GM12878 (cell line): Measurements from ENCODE around the gene HERC6. TPM values are rescaled to one million over a fixed set of nuclear protein-coding genes. Genes with fewer than 3 reads are reported as not detected.

Source experiments
- ATAC-seq: fragments of 200-7000 bp; cut with Tn5 transposase; 3 replicates; pipeline ENCODE4 v1.9.1; 2020; ENCODE audit warnings: mild to moderate bottlenecking, moderate library complexity
- BruUV-seq: library from RNA; stranded (reverse); fragments of 400-500 nt; replicated peaks from 2 replicates; lab custom pipeline; 2021; lab: Mats Ljungman, UMichigan
- CTCF ChIA-PET: fragments of 300-600 bp; sonication (Branson Sonifier 250); formaldehyde crosslinking; extraction: SDS; loops from one replicate; lab custom pipeline; 2021; ENCODE audit warnings: inconsistent platforms; lab: Yijun Ruan, JAX
- POLR2A ChIA-PET: fragments of 350-600 bp; formaldehyde crosslinking; extraction: SDS; loops from one replicate; lab custom pipeline; 2021; ENCODE audit warnings: inconsistent platforms; lab: Charles Lee
- RAD21 ChIA-PET: fragments of 300-600 bp; sonication (Branson Sonifier 250); formaldehyde crosslinking; loops from one replicate; lab custom pipeline; 2023; ENCODE audit warnings: antibody characterized with exemption; ENCODE audit not compliant: unreplicated experiment; lab: Charles Lee
- SMC1A ChIA-PET: fragments of 300-600 bp; sonication (Branson Sonifier 250); formaldehyde crosslinking; loops from one replicate; lab custom pipeline; 2023; ENCODE audit not compliant: unreplicated experiment, uncharacterized antibody; lab: Charles Lee
- DNase-seq: peaks from one replicate; pipeline ENCODE4 v3.0.0-alpha.2; 2011; ENCODE audit warnings: low read depth, low spot score
- FAIRE-seq: peaks from 3 replicates; lab custom pipeline; 2011; peaks lifted over from hg19 to GRCh38; lab: Jason Lieb, UNC
- H2AFZ ChIP-seq: 2 replicates; pipeline ENCODE4 v1.6.0; 2011; ENCODE audit warnings: low read depth, low read length, control low read depth; ENCODE audit not compliant: control insufficient read depth
- H3K27ac ChIP-seq: 2 replicates; pipeline ENCODE4 v1.5.1; 2011; ENCODE audit warnings: control low read depth; ENCODE audit not compliant: control insufficient read depth, insufficient read depth
- H3K27me3 ChIP-seq, 2 experiments: replicated peaks in 1 of 2; 2 replicates each; pipeline versions ENCODE4 v1.6.0 to v1.6.1; 2011; ENCODE audit warnings: low read length in 1 of 2; ENCODE audit not compliant: control insufficient read depth in 2 of 2, insufficient read depth in 2 of 2
- H3K36me3 ChIP-seq, 2 experiments: 2 replicates each; pipeline ENCODE4 v1.5.1; 2011; ENCODE audit warnings: low read length in 1 of 2; ENCODE audit not compliant: control insufficient read depth in 2 of 2, insufficient read depth in 2 of 2
- H3K4me1 ChIP-seq: 2 replicates; pipeline ENCODE4 v1.6.1; 2011; ENCODE audit warnings: mild to moderate bottlenecking, low read length, moderate library complexity, mixed read lengths; ENCODE audit not compliant: control insufficient read depth, insufficient read depth
- H3K4me2 ChIP-seq: 2 replicates; pipeline ENCODE4 v1.6.0; 2011; ENCODE audit warnings: control low read depth; ENCODE audit not compliant: control insufficient read depth, insufficient read depth
- H3K4me3 ChIP-seq: fragments of 200-600 bp; sonication (generic); 2 replicates; pipeline ENCODE4 v1.5.1; 2016
- H3K79me2 ChIP-seq: 2 replicates; pipeline ENCODE4 v1.6.0; 2011; ENCODE audit warnings: low read length; ENCODE audit not compliant: control insufficient read depth, insufficient read depth
- H3K9ac ChIP-seq: 2 replicates; pipeline ENCODE4 v1.8.0; 2011; ENCODE audit warnings: low read length, control low read depth, mixed read lengths; ENCODE audit not compliant: control insufficient read depth, insufficient read depth
- H3K9me3 ChIP-seq: replicated peaks from 3 replicates; pipeline ENCODE4 v1.5.1; 2011; ENCODE audit warnings: mild to moderate bottlenecking, low read length; ENCODE audit not compliant: control insufficient read depth, insufficient read depth
- H4K20me1 ChIP-seq: 2 replicates; pipeline ENCODE4 v1.6.0; 2011; ENCODE audit not compliant: control insufficient read depth, insufficient read depth
- ASH2L ChIP-seq: fragments of 300-600, 200-600 bp; sonication (generic); IDR thresholded peaks from 2 replicates; pipeline ENCODE4 v1.6.1; 2017; ENCODE audit warnings: low read depth, mild to moderate bottlenecking, borderline replicate concordance
- CREB1 ChIP-seq: IDR thresholded peaks from 2 replicates; pipeline ENCODE4 v1.6.1; 2012; ENCODE audit warnings: low read depth, mild to moderate bottlenecking, inconsistent platforms
- EGR1 ChIP-seq, 2 experiments: IDR thresholded peaks; 1 replicate in 1 of 2; 2 replicates in 1 of 2; pipeline ENCODE4 v1.6.1; 2011 to 2012; ENCODE audit warnings: low read depth in 2 of 2, low read length in 2 of 2, borderline replicate concordance in 1 of 2, mild to moderate bottlenecking in 1 of 2, moderate library complexity in 1 of 2
- EZH2 ChIP-seq: IDR thresholded peaks from 2 replicates; pipeline ENCODE4 v1.6.1; 2012; ENCODE audit warnings: low read depth, mild to moderate bottlenecking, control low read depth, inconsistent platforms, low read length, borderline replicate concordance; ENCODE audit not compliant: control insufficient read depth
- FOXM1 ChIP-seq: IDR thresholded peaks from 2 replicates; pipeline ENCODE4 v1.6.1; 2012; ENCODE audit warnings: low read depth, mild to moderate bottlenecking, inconsistent platforms, low read length, moderate library complexity
- MAX ChIP-seq: IDR thresholded peaks from 2 replicates; pipeline ENCODE4 v1.6.1; 2012; ENCODE audit warnings: low read depth, low read length, improper control_type of control experiment
- MTA3 ChIP-seq: IDR thresholded peaks from 2 replicates; pipeline ENCODE4 v1.6.1; 2012; ENCODE audit warnings: low read length, inconsistent platforms, borderline replicate concordance
- PAX8 ChIP-seq: fragments of 450-650 bp; IDR thresholded peaks from 2 replicates; pipeline ENCODE4 v1.6.1; 2017; ENCODE audit warnings: mild to moderate bottlenecking, moderate library complexity
- SMAD1 ChIP-seq: fragments of 450-650 bp; IDR thresholded peaks from 2 replicates; pipeline ENCODE4 v1.6.1; 2018; ENCODE audit warnings: mild to moderate bottlenecking, low read depth; ENCODE audit not compliant: partially characterized antibody
- SMAD5 ChIP-seq: IDR thresholded peaks from 2 replicates; pipeline ENCODE4 v1.6.1; 2016; ENCODE audit warnings: antibody characterized with exemption, low read depth
- TARDBP ChIP-seq: IDR thresholded peaks from 2 replicates; pipeline ENCODE4 v1.6.1; 2016; ENCODE audit warnings: borderline replicate concordance
- ZNF274 ChIP-seq: IDR thresholded peaks from one replicate; pipeline ENCODE4 v1.8.0; 2011; ENCODE audit not compliant: insufficient read length, insufficient read depth
- WGBS: methylation state at CpG from one replicate; pipeline ENCODE4 v1.1.6; 2016; ENCODE audit warnings: low lambda C conversion rate; ENCODE audit not compliant: insufficient replicate concordance, insufficient coverage; ENCODE audit errors: missing lambda C conversion rate; 5-methylcytosine and 5-hydroxymethylcytosine counted together
- in situ Hi-C: fragments of 300-500 bp; cut with MboI; formaldehyde crosslinking; loops from 9 replicates; pipeline ENCODE4 v1.14.3; 2018; ENCODE audit warnings: mixed read lengths
- intact Hi-C: fragments of 100-400 bp; cut with micrococcal nuclease; formaldehyde crosslinking; loops from one replicate; pipeline ENCODE4 v1.14.2; 2022; ENCODE audit not compliant: unreplicated experiment
- polyA plus RNA-seq, 11 experiments: library from polyadenylated mRNA; depleted of rRNA in 4 of 11; unstranded in 6 of 11; stranded (reverse) in 5 of 11; fragments of >200 nt; fragmentation: Nextera tagmentation in 4 of 11; fragmentation: Illumina TruSeq in 1 of 11; extraction: Ambion mirVana in 4 of 11; extraction: Trizol in 1 of 11; gene quantifications; 1 replicate in 1 of 11; 2 replicates in 10 of 11; pipeline versions ENCODE4 v1.2.1 to v1.2.3, GENCODE V29; 2011 to 2016; ENCODE audit warnings: inconsistent platforms in 2 of 11, missing spikeins in 2 of 11, low read depth in 1 of 11
- total RNA-seq, 4 experiments: library from RNA; depleted of rRNA in 3 of 4; stranded (reverse); fragments of >200 nt in 3 of 4; fragmentation: Illumina TruSeq in 1 of 4; extraction: Trizol in 1 of 4; gene quantifications; 2 replicates each; pipeline versions ENCODE4 v1.2.1 to v1.2.3, GENCODE V29; 2013 to 2021
- TF ChIP-seq, protein P1 (sequence below): fragments of 450-650 bp; IDR thresholded peaks from 2 replicates; pipeline ENCODE4 v1.6.1; 2018; ENCODE audit warnings: borderline replicate concordance, mild to moderate bottlenecking; ENCODE audit not compliant: partially characterized antibody
- TF ChIP-seq, protein P2 (sequence below): fragments of 450-650 bp; IDR thresholded peaks from 2 replicates; pipeline ENCODE4 v1.6.1; 2017; ENCODE audit warnings: antibody characterized with exemption, mild to moderate bottlenecking, moderate library complexity
- TF ChIP-seq, protein P3 (sequence below): IDR thresholded peaks from 2 replicates; pipeline ENCODE4 v1.6.1; 2011; ENCODE audit warnings: low read depth, mild to moderate bottlenecking, low read length, moderate library complexity, borderline replicate concordance; ENCODE audit errors: extremely low read depth

HERC6 gene
- total and polyA plus RNA-seq, 10 of the 15 experiments (the other 5 are each of a cell fraction or from before 2014, with no cell fraction given): 1.7 to 26.4 (median 5.9) TPM

DNA sequence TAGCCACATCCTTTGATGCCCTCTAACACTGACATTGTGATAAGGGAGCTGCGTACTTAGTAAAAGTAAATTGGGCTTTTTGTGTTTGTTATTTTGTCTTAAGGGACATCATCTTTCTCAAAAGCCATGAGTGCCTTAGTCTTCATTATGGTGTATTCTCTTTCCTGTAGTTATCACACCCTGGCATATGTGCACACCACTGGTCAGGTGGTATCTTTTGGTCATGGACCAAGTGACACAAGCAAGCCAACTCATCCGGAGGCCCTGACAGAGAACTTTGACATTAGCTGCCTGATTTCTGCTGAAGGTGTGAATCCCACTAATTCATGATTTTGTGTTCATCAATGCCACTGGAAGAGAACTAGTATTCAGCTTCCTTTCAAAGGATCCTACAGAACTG, 18.0 kb downstream of the HERC6 start:
- no peak for DNase-seq
- H3K4me1 ChIP-seq: no peaks in the 10 kb centered on the region
- SMC1A ChIA-PET: no interaction called here
- no TSS peak for BruUV-seq
- CTCF ChIA-PET: no interaction called here
- no peak for TF ChIP-seq MAX
- TF ChIP-seq, protein P1, sequence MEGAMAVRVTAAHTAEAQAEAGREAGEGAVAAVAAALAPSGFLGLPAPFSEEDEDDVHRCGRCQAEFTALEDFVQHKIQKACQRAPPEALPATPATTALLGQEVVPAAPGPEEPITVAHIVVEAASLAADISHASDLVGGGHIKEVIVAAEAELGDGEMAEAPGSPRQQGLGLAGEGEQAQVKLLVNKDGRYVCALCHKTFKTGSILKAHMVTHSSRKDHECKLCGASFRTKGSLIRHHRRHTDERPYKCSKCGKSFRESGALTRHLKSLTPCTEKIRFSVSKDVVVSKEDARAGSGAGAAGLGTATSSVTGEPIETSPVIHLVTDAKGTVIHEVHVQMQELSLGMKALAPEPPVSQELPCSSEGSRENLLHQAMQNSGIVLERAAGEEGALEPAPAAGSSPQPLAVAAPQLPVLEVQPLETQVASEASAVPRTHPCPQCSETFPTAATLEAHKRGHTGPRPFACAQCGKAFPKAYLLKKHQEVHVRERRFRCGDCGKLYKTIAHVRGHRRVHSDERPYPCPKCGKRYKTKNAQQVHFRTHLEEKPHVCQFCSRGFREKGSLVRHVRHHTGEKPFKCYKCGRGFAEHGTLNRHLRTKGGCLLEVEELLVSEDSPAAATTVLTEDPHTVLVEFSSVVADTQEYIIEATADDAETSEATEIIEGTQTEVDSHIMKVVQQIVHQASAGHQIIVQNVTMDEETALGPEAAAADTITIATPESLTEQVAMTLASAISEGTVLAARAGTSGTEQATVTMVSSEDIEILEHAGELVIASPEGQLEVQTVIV: no peak
- no peak for TF ChIP-seq EGR1 (IDR thresholded peaks at IDR 0.05; ENCODE audit: borderline replicate concordance in 1 of 2, low read depth in 2 of 2, low read length in 2 of 2)
- TF ChIP-seq ZNF274: no peak
- TF ChIP-seq, protein P2, sequence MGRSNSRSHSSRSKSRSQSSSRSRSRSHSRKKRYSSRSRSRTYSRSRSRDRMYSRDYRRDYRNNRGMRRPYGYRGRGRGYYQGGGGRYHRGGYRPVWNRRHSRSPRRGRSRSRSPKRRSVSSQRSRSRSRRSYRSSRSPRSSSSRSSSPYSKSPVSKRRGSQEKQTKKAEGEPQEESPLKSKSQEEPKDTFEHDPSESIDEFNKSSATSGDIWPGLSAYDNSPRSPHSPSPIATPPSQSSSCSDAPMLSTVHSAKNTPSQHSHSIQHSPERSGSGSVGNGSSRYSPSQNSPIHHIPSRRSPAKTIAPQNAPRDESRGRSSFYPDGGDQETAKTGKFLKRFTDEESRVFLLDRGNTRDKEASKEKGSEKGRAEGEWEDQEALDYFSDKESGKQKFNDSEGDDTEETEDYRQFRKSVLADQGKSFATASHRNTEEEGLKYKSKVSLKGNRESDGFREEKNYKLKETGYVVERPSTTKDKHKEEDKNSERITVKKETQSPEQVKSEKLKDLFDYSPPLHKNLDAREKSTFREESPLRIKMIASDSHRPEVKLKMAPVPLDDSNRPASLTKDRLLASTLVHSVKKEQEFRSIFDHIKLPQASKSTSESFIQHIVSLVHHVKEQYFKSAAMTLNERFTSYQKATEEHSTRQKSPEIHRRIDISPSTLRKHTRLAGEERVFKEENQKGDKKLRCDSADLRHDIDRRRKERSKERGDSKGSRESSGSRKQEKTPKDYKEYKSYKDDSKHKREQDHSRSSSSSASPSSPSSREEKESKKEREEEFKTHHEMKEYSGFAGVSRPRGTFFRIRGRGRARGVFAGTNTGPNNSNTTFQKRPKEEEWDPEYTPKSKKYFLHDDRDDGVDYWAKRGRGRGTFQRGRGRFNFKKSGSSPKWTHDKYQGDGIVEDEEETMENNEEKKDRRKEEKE: no peak
- TF ChIP-seq PAX8: no peak
- TF ChIP-seq MTA3: no peak
- TF ChIP-seq EZH2: no peak
- TF ChIP-seq, protein P3, sequence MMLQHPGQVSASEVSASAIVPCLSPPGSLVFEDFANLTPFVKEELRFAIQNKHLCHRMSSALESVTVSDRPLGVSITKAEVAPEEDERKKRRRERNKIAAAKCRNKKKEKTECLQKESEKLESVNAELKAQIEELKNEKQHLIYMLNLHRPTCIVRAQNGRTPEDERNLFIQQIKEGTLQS: no peak
- TF ChIP-seq CREB1: no peak
- TF ChIP-seq SMAD5: no peak
- no peak for TF ChIP-seq SMAD1
- TF ChIP-seq ASH2L: no peak
- no peak for TF ChIP-seq FOXM1
- no peak for TF ChIP-seq TARDBP
- TF ChIP-seq, all 136 proteins: peak for 0
- H3K9me3 ChIP-seq: no peaks in the 10 kb centered on the region
- intact Hi-C loops: no loop called here
- RAD21 ChIA-PET: interaction anchor here (2.0 kb wide), 1 partner anchor 178 kb away, joined by 4 read pairs; no protein-coding TSS in a partner anchor
- H3K79me2 ChIP-seq: no peaks in the 10 kb centered on the region
- no peak overlapping the region for H3K4me2 ChIP-seq
- H4K20me1 ChIP-seq: no peaks in the 10 kb centered on the region
- no peak for ATAC-seq
- 95% methylated on average over 2 of the region's 2 CpGs for WGBS
- POLR2A ChIA-PET: no interaction called here
- no peak for FAIRE-seq
- no peaks in the 10 kb centered on the region; a peak in 1 of 4 replicates for H3K36me3 ChIP-seq
- no peaks in the 10 kb centered on the region for H3K27me3 ChIP-seq
- no peak overlapping the region for H2AFZ ChIP-seq
- no peak overlapping the region for H3K27ac ChIP-seq
- no peak overlapping the region for H3K9ac ChIP-seq
- in situ Hi-C loops: no loop called here
- H3K4me3 ChIP-seq: no peak overlapping the region
